ENCODE data around the gene PI4KB. TPM values are rescaled to one million over a fixed set of nuclear protein-coding genes. Genes with fewer than 3 reads are reported as not detected.

Gene PI4KB
- total RNA-seq, 1 donor from 2014 or later: 21.2 TPM

Other genes starting within 250 kb of the PI4KB start
- gene SEMA6C, start 180.8 kb downstream of the PI4KB start, total RNA-seq: 6.4 TPM
- gene TNFAIP8L2, start 170.8 kb downstream of the PI4KB start, total RNA-seq: 0.96 TPM
- gene LYSMD1, start 161.5 kb downstream of the PI4KB start, total RNA-seq: 3.9 TPM
- 9.4 TPM for gene SCNM1, start 161.3 kb downstream of the PI4KB start, total RNA-seq
- 0.33 TPM for gene TMOD4, start 151.4 kb downstream of the PI4KB start, total RNA-seq
- gene VPS72, start 137.2 kb downstream of the PI4KB start, total RNA-seq: 14.4 TPM
- 12.0 TPM for gene PIP5K1A, start 128.9 kb downstream of the PI4KB start, total RNA-seq
- 80.6 TPM for gene PSMD4, start 72.7 kb downstream of the PI4KB start, total RNA-seq
- 13.6 TPM for gene ZNF687, start 45.1 kb downstream of the PI4KB start, total RNA-seq
- 12.2 TPM for gene RFX5, start 19.8 kb upstream of the PI4KB start, total RNA-seq
- gene SELENBP1, start 45.3 kb upstream of the PI4KB start, total RNA-seq: 408 TPM
- gene PSMB4, start 72.2 kb upstream of the PI4KB start, total RNA-seq: 135 TPM
- gene POGZ, start 132.1 kb upstream of the PI4KB start, total RNA-seq: 29.3 TPM
- gene CGN, start 184.0 kb upstream of the PI4KB start, total RNA-seq: 51.4 TPM
- 1.4 TPM for gene TUFT1, start 212.9 kb upstream of the PI4KB start, total RNA-seq

Data from left lobe of liver (tissue), 1 donor.